Measurements from ENCODE around the gene DHRS1.
"Not testable (repeated sequence)": the region's sequence is repeated elsewhere in the genome, so short reads cannot be mapped to it uniquely, and the experiment has no call there.

Gene DHRS1

GRCh38 chr14:24246765-24247212 is 52.8 kb downstream of the DHRS1 start:
- DNase-seq (ENCODE audit: low spot score): no peak
- peak overlapping the region; percentile 43 for H3K27ac ChIP-seq
- TF ChIP-seq, protein P1, sequence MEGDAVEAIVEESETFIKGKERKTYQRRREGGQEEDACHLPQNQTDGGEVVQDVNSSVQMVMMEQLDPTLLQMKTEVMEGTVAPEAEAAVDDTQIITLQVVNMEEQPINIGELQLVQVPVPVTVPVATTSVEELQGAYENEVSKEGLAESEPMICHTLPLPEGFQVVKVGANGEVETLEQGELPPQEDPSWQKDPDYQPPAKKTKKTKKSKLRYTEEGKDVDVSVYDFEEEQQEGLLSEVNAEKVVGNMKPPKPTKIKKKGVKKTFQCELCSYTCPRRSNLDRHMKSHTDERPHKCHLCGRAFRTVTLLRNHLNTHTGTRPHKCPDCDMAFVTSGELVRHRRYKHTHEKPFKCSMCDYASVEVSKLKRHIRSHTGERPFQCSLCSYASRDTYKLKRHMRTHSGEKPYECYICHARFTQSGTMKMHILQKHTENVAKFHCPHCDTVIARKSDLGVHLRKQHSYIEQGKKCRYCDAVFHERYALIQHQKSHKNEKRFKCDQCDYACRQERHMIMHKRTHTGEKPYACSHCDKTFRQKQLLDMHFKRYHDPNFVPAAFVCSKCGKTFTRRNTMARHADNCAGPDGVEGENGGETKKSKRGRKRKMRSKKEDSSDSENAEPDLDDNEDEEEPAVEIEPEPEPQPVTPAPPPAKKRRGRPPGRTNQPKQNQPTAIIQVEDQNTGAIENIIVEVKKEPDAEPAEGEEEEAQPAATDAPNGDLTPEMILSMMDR (conservative IDR thresholded peaks at IDR 0.05; ENCODE audit: low read depth): no peak
- POLR2A ChIA-PET (ENCODE audit: low non-redundant PET): interaction anchor here (0.7 kb wide), 1 partner anchor 21 kb away, joined by 3 read pairs; no protein-coding TSS in a partner anchor
- CTCF ChIA-PET: interaction anchor here (0.7 to 1.6 kb wide), 3 partner anchors 23 to 68 kb away, joined by 3 to 5 read pairs (median 4); no protein-coding TSS in a partner anchor

DNA sequence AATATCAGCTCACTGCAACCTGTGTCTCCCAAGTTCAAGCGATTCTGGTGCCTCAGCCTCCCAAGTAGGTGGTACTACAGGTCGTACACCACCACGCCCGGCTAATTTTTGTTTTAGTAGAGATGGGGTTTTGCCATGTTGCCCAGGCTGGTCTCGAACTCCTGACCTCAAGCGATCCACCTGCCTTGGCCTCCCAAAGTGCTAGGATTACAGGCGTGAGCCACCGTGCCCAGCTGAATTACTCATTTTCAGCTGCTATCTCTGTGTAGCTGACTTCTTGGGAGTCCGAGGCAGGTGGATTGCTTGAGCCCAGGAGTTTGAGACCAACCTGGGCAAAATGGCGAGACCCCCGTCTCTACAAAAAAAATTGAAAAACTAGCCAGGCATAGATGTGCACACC is 54.2 kb downstream of the DHRS1 start:
- H3K27ac ChIP-seq: peak overlapping the region; percentile 23
- DNase-seq (ENCODE audit: low spot score); POLR2A ChIA-PET (ENCODE audit: low non-redundant PET): not testable (repeated sequence)
- CTCF ChIA-PET: interaction anchor here (0.6 to 4.1 kb wide), 2 partner anchors 53 to 197 kb away, joined by 3 to 51 read pairs; partner anchors contain the start of genes DHRS1 and NOP9

DNA sequence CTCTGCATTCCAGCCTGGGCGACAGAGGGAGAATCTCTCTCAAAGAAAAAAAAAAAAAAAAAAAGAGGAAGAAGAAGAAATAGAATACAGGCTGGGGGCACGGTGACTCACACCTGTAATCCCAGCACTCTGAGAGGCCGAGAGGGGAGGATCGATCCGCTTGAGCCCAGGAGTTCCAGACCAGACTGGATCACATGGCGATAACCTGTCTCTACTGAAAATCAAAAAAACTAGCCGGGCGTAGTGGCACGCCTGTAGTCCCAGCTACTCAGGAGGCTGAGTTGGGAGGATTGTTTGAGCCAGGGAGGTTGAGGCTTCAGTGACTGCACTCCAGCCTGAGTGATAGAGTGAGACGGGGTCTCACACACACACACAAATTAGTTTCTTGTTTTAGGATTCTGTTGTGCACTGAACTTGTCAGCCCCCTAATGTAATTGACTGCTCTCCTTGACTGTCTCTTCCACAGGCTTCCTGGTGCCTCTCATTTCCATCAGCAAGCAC is 56.2 kb downstream of the DHRS1 start:
- no peak for DNase-seq (ENCODE audit: low spot score)
- peak overlapping the region; percentile 97 for H3K27ac ChIP-seq
- CTCF ChIA-PET: interaction anchor here (0.6 to 4.1 kb wide), 12 partner anchors 8 to 103 kb away, joined by 3 to 51 read pairs (median 4); partner anchors contain the start of genes CIDEB, DHRS1, LTB4R2 and NOP9
- POLR2A ChIA-PET (ENCODE audit: low non-redundant PET): interaction anchor here (0.7 to 2.8 kb wide), 6 partner anchors 12 to 56 kb away, joined by 3 to 17 read pairs (median 8); partner anchors contain the start of genes DHRS1, NOP9 and RABGGTA
- TF ChIP-seq, protein P1 (conservative IDR thresholded peaks at IDR 0.05; ENCODE audit: low read depth): no peak

DNA sequence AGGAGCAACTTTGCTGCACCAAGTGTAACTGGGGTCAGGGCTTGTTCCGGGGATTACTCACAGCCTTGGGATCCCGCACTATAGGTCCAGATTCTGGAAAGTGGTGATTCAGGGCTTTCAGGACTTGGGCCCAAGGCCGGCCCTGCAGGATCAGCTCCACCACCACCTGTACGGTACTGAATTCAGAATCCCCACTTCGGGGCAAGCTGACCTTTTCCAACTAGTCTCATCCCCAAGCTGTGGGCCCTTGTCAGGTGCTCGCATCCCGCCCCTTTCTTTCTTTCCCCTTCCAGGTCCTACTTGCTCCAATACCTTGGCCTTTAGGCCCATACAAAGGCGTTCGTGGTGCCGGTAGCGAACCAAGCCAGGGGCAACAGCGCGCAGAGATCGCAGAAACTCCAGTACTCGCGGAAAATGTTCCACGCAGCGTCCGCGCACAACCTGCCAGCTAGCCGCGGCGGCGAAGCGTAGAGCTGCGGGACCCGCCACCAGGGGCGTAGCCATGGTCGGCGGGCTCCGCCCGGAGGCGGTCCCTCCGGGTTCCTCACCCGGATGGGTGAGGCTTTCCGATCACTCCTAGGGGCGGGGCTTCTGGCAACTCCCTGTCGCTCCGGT is 57.6 kb downstream of the DHRS1 start:
- POLR2A ChIA-PET (ENCODE audit: low non-redundant PET): interaction anchor here (0.6 to 2.8 kb wide), 13 partner anchors 19 to 128 kb away, joined by 3 to 17 read pairs (median 4); partner anchors contain the start of genes DHRS1, EMC9, NOP9 and RABGGTA

More for the DNA sequence above, 57.6 kb downstream of the DHRS1 start:
- CTCF ChIA-PET: interaction anchor here (0.6 to 4.1 kb wide), 10 partner anchors 15 to 79 kb away, joined by 3 to 51 read pairs (median 4); partner anchors contain the start of genes DHRS1, LTB4R2, NOP9 and RABGGTA
- peak overlapping the region; percentile 97 for H3K27ac ChIP-seq
- DNase-seq (ENCODE audit: low spot score): peak; percentile 97
- TF ChIP-seq, protein P1 (conservative IDR thresholded peaks at IDR 0.05; ENCODE audit: low read depth): no peak

Measured in RWPE1 (cell line).